WTC11 (cell line): ENCODE data around the gene SEC16A. TPM values are rescaled to one million over a fixed set of nuclear protein-coding genes. Genes with fewer than 3 reads are reported as not detected.

Source experiments
- ATAC-seq: fragments of 200-7000 bp; cut with Tn5 transposase; 2 replicates; pipeline ENCODE4 v1.10.0; 2021; ENCODE audit warnings: mild to moderate bottlenecking, moderate library complexity
- CTCF ChIA-PET: fragments of 300-600 bp; sonication (Branson Sonifier 250); formaldehyde crosslinking; loops from one replicate; lab custom pipeline; 2021; ENCODE audit warnings: antibody characterized with exemption; lab: Charles Lee
- POLR2A ChIA-PET: fragments of 350-600 bp; sonication (Branson Sonifier 250); formaldehyde crosslinking; loops from one replicate; lab custom pipeline; 2021; ENCODE audit warnings: antibody characterized with exemption; lab: Charles Lee
- DNase-seq: peaks from one replicate; pipeline ENCODE4 v3.0.0; 2021; ENCODE audit warnings: low spot score
- H3K27ac Mint-ChIP-seq: 2 replicates; pipeline ENCODE4 v1.8.0; 2021; ENCODE audit warnings: mixed read lengths
- H3K27me3 Mint-ChIP-seq: 2 replicates; pipeline ENCODE4 v1.8.0; 2021; ENCODE audit warnings: low read depth, mild to moderate bottlenecking, moderate library complexity, mixed read lengths
- H3K36me3 Mint-ChIP-seq: 2 replicates; pipeline ENCODE4 v1.8.0; 2021; ENCODE audit warnings: mixed read lengths
- H3K4me1 Mint-ChIP-seq: 2 replicates; pipeline ENCODE4 v1.8.0; 2022; ENCODE audit warnings: mixed read lengths
- H3K4me3 Mint-ChIP-seq: 2 replicates; pipeline ENCODE4 v1.8.0; 2021; ENCODE audit warnings: mild to moderate bottlenecking, moderate library complexity, mixed read lengths
- H3K9me3 Mint-ChIP-seq: 2 replicates; pipeline ENCODE4 v1.8.0; 2021; ENCODE audit warnings: mixed read lengths
- ATF6 ChIP-seq: sonication (generic); formaldehyde crosslinking; IDR thresholded peaks from 2 replicates; pipeline ENCODE4 v1.8.1; 2023; ENCODE audit warnings: mild to moderate bottlenecking, missing genetic modification reagents
- CREM ChIP-seq: sonication (generic); formaldehyde crosslinking; IDR thresholded peaks from 2 replicates; pipeline ENCODE4 v1.8.1; 2022; ENCODE audit warnings: mild to moderate bottlenecking, missing genetic modification reagents, moderate library complexity
- ELF4 ChIP-seq: sonication (generic); formaldehyde crosslinking; IDR thresholded peaks from 2 replicates; pipeline ENCODE4 v1.8.1; 2022; ENCODE audit warnings: low read depth, mild to moderate bottlenecking, moderate library complexity, missing genetic modification reagents
- ESRRA ChIP-seq: sonication (generic); formaldehyde crosslinking; IDR thresholded peaks from 2 replicates; pipeline ENCODE4 v1.8.1; 2022; ENCODE audit warnings: mild to moderate bottlenecking, missing genetic modification reagents, borderline replicate concordance
- FOXP1 ChIP-seq: sonication (generic); formaldehyde crosslinking; IDR thresholded peaks from 2 replicates; pipeline ENCODE4 v1.8.0; 2022; ENCODE audit warnings: missing genetic modification reagents, mild to moderate bottlenecking, moderate library complexity, borderline replicate concordance
- GTF2I ChIP-seq: fragments of 250-450 bp; sonication (Bioruptor Pico); conservative IDR thresholded peaks from 2 replicates; pipeline ENCODE4 v1.4.0; 2021; ENCODE audit warnings: mild to moderate bottlenecking
- IRF1 ChIP-seq: sonication (generic); formaldehyde crosslinking; IDR thresholded peaks from 2 replicates; pipeline ENCODE4 v1.8.0; 2023; ENCODE audit warnings: missing genetic modification reagents
- NR1H2 ChIP-seq: sonication (generic); formaldehyde crosslinking; IDR thresholded peaks from 2 replicates; pipeline ENCODE4 v1.9.0; 2021; ENCODE audit warnings: mild to moderate bottlenecking, moderate library complexity, missing genetic modification reagents
- PRRX2 ChIP-seq: fragments of 250-450 bp; sonication (Bioruptor Pico); IDR thresholded peaks from 2 replicates; pipeline ENCODE4 v1.8.0; 2021; ENCODE audit warnings: mild to moderate bottlenecking
- STAT6 ChIP-seq: sonication (generic); formaldehyde crosslinking; conservative IDR thresholded peaks from 2 replicates; pipeline ENCODE4 v1.8.1; 2023; ENCODE audit warnings: mild to moderate bottlenecking, low read depth, missing genetic modification reagents, moderate library complexity
- ZNF121 ChIP-seq: sonication (generic); formaldehyde crosslinking; IDR thresholded peaks from 2 replicates; pipeline ENCODE4 v1.8.0; 2023; ENCODE audit warnings: missing genetic modification reagents
- ZNF138 ChIP-seq: sonication (generic); formaldehyde crosslinking; conservative IDR thresholded peaks from 2 replicates; pipeline ENCODE4 v1.8.1; 2022; ENCODE audit warnings: mild to moderate bottlenecking, moderate library complexity, missing genetic modification reagents
- total RNA-seq: library from RNA; stranded (reverse); gene quantifications from 3 replicates; pipeline ENCODE4 v1.2.3, GENCODE V29; 2021
- TF ChIP-seq, protein P1 (sequence below): sonication (generic); formaldehyde crosslinking; IDR thresholded peaks from 2 replicates; pipeline ENCODE4 v1.8.1; 2022; ENCODE audit warnings: low read depth, mild to moderate bottlenecking, moderate library complexity, missing genetic modification reagents, borderline replicate concordance
- TF ChIP-seq, protein P2 (sequence below): fragments of 250-450 bp; sonication (Bioruptor Pico); IDR thresholded peaks from 2 replicates; pipeline ENCODE4 v1.9.0; 2021; ENCODE audit warnings: mild to moderate bottlenecking, borderline replicate concordance
- TF ChIP-seq, protein P3 (sequence below): sonication (generic); formaldehyde crosslinking; IDR thresholded peaks from 2 replicates; pipeline ENCODE4 v1.8.1; 2023; ENCODE audit warnings: mild to moderate bottlenecking, missing genetic modification reagents, moderate library complexity

SEC16A gene
- total RNA-seq, 1 experiment from 2014 or later, result 70.9 TPM

GRCh38 chr9:136511144-136511669 is 28.4 kb upstream of the SEC16A start (continued):
- TF ChIP-seq CREM (CRISPR knock-in tag) (no peak), IRF1 (CRISPR knock-in tag) (no peak), NR1H2 (CRISPR knock-in tag) (no peak), ESRRA (CRISPR knock-in tag) (no peak), PRRX2 (CRISPR knock-in tag) (no peak)
- TF ChIP-seq, protein P1, sequence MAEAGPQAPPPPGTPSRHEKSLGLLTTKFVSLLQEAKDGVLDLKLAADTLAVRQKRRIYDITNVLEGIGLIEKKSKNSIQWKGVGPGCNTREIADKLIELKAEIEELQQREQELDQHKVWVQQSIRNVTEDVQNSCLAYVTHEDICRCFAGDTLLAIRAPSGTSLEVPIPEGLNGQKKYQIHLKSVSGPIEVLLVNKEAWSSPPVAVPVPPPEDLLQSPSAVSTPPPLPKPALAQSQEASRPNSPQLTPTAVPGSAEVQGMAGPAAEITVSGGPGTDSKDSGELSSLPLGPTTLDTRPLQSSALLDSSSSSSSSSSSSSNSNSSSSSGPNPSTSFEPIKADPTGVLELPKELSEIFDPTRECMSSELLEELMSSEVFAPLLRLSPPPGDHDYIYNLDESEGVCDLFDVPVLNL (CRISPR knock-in tag), result no peak
- TF ChIP-seq, all 79 proteins: peak for 0

- CTCF ChIA-PET, result no interaction called here
Observed at GRCh38 chr9:136510561-136510960, 27.7 kb upstream of the SEC16A start.

GRCh38 chr9:136509549-136509948 is 26.7 kb upstream of the SEC16A start:
- peaks cover 22% of the 10 kb centered on the region for H3K36me3 Mint-ChIP-seq
- no peaks in the 10 kb centered on the region for H3K4me1 Mint-ChIP-seq
- DNase-seq (no peak), ATAC-seq (no peak)
- H3K9me3 Mint-ChIP-seq, result no peaks in the 10 kb centered on the region
- H3K4me3 Mint-ChIP-seq, result no peak overlapping the region
- ChIA-PET CTCF (no interaction called here), POLR2A (no interaction called here)
- H3K27me3 Mint-ChIP-seq, result no peaks in the 10 kb centered on the region
- H3K27ac Mint-ChIP-seq, result no peak overlapping the region
- TF ChIP-seq, protein P2, sequence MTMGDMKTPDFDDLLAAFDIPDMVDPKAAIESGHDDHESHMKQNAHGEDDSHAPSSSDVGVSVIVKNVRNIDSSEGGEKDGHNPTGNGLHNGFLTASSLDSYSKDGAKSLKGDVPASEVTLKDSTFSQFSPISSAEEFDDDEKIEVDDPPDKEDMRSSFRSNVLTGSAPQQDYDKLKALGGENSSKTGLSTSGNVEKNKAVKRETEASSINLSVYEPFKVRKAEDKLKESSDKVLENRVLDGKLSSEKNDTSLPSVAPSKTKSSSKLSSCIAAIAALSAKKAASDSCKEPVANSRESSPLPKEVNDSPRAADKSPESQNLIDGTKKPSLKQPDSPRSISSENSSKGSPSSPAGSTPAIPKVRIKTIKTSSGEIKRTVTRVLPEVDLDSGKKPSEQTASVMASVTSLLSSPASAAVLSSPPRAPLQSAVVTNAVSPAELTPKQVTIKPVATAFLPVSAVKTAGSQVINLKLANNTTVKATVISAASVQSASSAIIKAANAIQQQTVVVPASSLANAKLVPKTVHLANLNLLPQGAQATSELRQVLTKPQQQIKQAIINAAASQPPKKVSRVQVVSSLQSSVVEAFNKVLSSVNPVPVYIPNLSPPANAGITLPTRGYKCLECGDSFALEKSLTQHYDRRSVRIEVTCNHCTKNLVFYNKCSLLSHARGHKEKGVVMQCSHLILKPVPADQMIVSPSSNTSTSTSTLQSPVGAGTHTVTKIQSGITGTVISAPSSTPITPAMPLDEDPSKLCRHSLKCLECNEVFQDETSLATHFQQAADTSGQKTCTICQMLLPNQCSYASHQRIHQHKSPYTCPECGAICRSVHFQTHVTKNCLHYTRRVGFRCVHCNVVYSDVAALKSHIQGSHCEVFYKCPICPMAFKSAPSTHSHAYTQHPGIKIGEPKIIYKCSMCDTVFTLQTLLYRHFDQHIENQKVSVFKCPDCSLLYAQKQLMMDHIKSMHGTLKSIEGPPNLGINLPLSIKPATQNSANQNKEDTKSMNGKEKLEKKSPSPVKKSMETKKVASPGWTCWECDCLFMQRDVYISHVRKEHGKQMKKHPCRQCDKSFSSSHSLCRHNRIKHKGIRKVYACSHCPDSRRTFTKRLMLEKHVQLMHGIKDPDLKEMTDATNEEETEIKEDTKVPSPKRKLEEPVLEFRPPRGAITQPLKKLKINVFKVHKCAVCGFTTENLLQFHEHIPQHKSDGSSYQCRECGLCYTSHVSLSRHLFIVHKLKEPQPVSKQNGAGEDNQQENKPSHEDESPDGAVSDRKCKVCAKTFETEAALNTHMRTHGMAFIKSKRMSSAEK (CRISPR knock-in tag), result no peak
- no peak for TF ChIP-seq GTF2I
- TF ChIP-seq, protein P3, sequence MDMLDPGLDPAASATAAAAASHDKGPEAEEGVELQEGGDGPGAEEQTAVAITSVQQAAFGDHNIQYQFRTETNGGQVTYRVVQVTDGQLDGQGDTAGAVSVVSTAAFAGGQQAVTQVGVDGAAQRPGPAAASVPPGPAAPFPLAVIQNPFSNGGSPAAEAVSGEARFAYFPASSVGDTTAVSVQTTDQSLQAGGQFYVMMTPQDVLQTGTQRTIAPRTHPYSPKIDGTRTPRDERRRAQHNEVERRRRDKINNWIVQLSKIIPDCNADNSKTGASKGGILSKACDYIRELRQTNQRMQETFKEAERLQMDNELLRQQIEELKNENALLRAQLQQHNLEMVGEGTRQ (CRISPR knock-in tag), result no peak
- no peak for TF ChIP-seq FOXP1 (CRISPR knock-in tag)
- no peak for TF ChIP-seq ZNF138 (CRISPR knock-in tag)

More at GRCh38 chr9:136510561-136510960, 27.7 kb upstream of the SEC16A start:
- TF ChIP-seq ELF4 (CRISPR knock-in tag) (no peak), ZNF121 (no peak), STAT6 (CRISPR knock-in tag) (no peak), ATF6 (CRISPR knock-in tag) (no peak)
- no peaks in the 10 kb centered on the region for H3K27me3 Mint-ChIP-seq
- no peaks in the 10 kb centered on the region for H3K9me3 Mint-ChIP-seq
- no peaks in the 10 kb centered on the region for H3K4me1 Mint-ChIP-seq
- H3K36me3 Mint-ChIP-seq, result peaks cover 22% of the 10 kb centered on the region
- no peak overlapping the region for H3K4me3 Mint-ChIP-seq
- DNase-seq (no peak), ATAC-seq (no peak)
- no peak overlapping the region for H3K27ac Mint-ChIP-seq
- POLR2A ChIA-PET, result no interaction called here
